Liver (tissue), 9 donors: ENCODE results near the gene TEK. TPM values are rescaled to one million over a fixed set of nuclear protein-coding genes. Genes with fewer than 3 reads are reported as not detected.

Experiments
- DNase-seq: peaks from one replicate; pipeline ENCODE4 v3.0.0-alpha.2; 2017; ENCODE audit warnings: low spot score
- H3K27ac ChIP-seq, 2 donors: one replicate each; pipeline ENCODE4 v1.7.0; 2013; ENCODE audit warnings: inconsistent platforms in 2 of 2, low read length in 2 of 2, control low read depth in 1 of 2, low read depth in 1 of 2, mild to moderate bottlenecking in 1 of 2
- H3K27me3 ChIP-seq, 4 donors: one replicate each; pipeline versions ENCODE4 v1.6.1 to v1.7.0; 2013; ENCODE audit warnings: low read length in 3 of 4, inconsistent platforms in 1 of 4, mild to moderate bottlenecking in 1 of 4, moderate library complexity in 1 of 4; ENCODE audit not compliant: control insufficient read depth in 4 of 4, insufficient read depth in 4 of 4
- H3K36me3 ChIP-seq, 4 donors: one replicate each; pipeline versions ENCODE4 v1.6.1 to v1.7.0; 2013; ENCODE audit warnings: low read length in 3 of 4, mild to moderate bottlenecking in 3 of 4, low read depth in 1 of 4, moderate library complexity in 1 of 4; ENCODE audit not compliant: control insufficient read depth in 4 of 4, insufficient read depth in 3 of 4
- H3K4me1 ChIP-seq, 4 donors: one replicate each; pipeline versions ENCODE4 v1.6.1 to v1.7.0; 2013; ENCODE audit warnings: low read length in 3 of 4, mild to moderate bottlenecking in 3 of 4, moderate library complexity in 1 of 4; ENCODE audit not compliant: control insufficient read depth in 4 of 4, insufficient read depth in 4 of 4
- H3K4me3 ChIP-seq, 3 donors: one replicate each; pipeline versions ENCODE4 v1.6.1 to v1.7.0; 2013; ENCODE audit warnings: low read length in 3 of 3, control low read depth in 1 of 3, low read depth in 1 of 3, mild to moderate bottlenecking in 1 of 3
- H3K9ac ChIP-seq, 2 donors: one replicate each; pipeline ENCODE4 v1.7.0; 2013; ENCODE audit warnings: low read length in 2 of 2, mild to moderate bottlenecking in 2 of 2, moderate library complexity in 2 of 2, control low read depth in 1 of 2, low read depth in 1 of 2
- H3K9me3 ChIP-seq, 4 donors: one replicate each; pipeline versions ENCODE4 v1.6.1 to v1.7.0; 2013; ENCODE audit warnings: low read length in 3 of 4; ENCODE audit not compliant: control insufficient read depth in 4 of 4
- EGR1 ChIP-seq, 2 donors: IDR thresholded peaks; 2 replicates each; pipeline ENCODE4 v1.6.1; 2016 to 2018; ENCODE audit warnings: antibody characterized with exemption in 2 of 2, low read depth in 2 of 2
- FOXA1 ChIP-seq: IDR thresholded peaks from 2 replicates; pipeline ENCODE4 v1.6.1; 2016; ENCODE audit warnings: antibody characterized with exemption
- FOXA2 ChIP-seq: IDR thresholded peaks from 2 replicates; pipeline ENCODE4 v1.6.1; 2016; ENCODE audit warnings: antibody characterized with exemption
- GABPA ChIP-seq, 2 donors: IDR thresholded peaks in 1 of 2; conservative IDR thresholded peaks in 1 of 2; 2 replicates each; pipeline ENCODE4 v1.6.1; 2016; ENCODE audit warnings: antibody characterized with exemption in 2 of 2, mild to moderate bottlenecking in 1 of 2, moderate library complexity in 1 of 2
- HNF4A ChIP-seq, 2 donors: conservative IDR thresholded peaks; 2 replicates each; pipeline ENCODE4 v1.6.1; 2016; ENCODE audit warnings: antibody characterized with exemption in 2 of 2, mild to moderate bottlenecking in 2 of 2
- HNF4G ChIP-seq: IDR thresholded peaks from 2 replicates; pipeline ENCODE4 v1.6.1; 2016; ENCODE audit warnings: antibody characterized with exemption
- JUND ChIP-seq, 2 donors: IDR thresholded peaks; 2 replicates each; pipeline ENCODE4 v1.6.1; 2016; ENCODE audit warnings: antibody characterized with exemption in 2 of 2
- MAX ChIP-seq: IDR thresholded peaks from 2 replicates; pipeline ENCODE4 v1.6.1; 2016; ENCODE audit warnings: antibody characterized with exemption
- NR2F2 ChIP-seq: IDR thresholded peaks from 2 replicates; pipeline ENCODE4 v1.6.1; 2016; ENCODE audit warnings: antibody characterized with exemption
- RAD21 ChIP-seq, 2 donors: IDR thresholded peaks; 2 replicates each; pipeline ENCODE4 v1.6.1; 2016; ENCODE audit warnings: antibody characterized with exemption in 2 of 2, mild to moderate bottlenecking in 2 of 2
- REST ChIP-seq: IDR thresholded peaks from 2 replicates; pipeline ENCODE4 v1.6.1; 2016; ENCODE audit warnings: antibody characterized with exemption, mild to moderate bottlenecking
- RXRA ChIP-seq, 2 donors: IDR thresholded peaks; 2 replicates each; pipeline ENCODE4 v1.6.1; 2017 to 2018; ENCODE audit warnings: antibody characterized with exemption in 2 of 2, mild to moderate bottlenecking in 1 of 2
- SP1 ChIP-seq: IDR thresholded peaks from 2 replicates; pipeline ENCODE4 v1.6.1; 2018; ENCODE audit warnings: antibody characterized with exemption, mild to moderate bottlenecking
- YY1 ChIP-seq: IDR thresholded peaks from 2 replicates; pipeline ENCODE4 v1.6.1; 2016; ENCODE audit warnings: antibody characterized with exemption, mild to moderate bottlenecking
- WGBS: extraction: QIAGEN DNeasy Blood & Tissue Kit; methylation state at CpG from one replicate; pipeline ENCODE4 v1.1.7; 2013; 5-methylcytosine and 5-hydroxymethylcytosine counted together
- polyA plus RNA-seq, 2 donors: library from polyadenylated mRNA; stranded (reverse) in 1 of 2; unstranded in 1 of 2; fragments of 200-250 nt in 1 of 2; fragments of >200 nt in 1 of 2; fragmentation: Nextera tagmentation in 1 of 2; extraction: Ambion mirVana in 1 of 2; gene quantifications; one replicate each; pipeline versions ENCODE4 v1.2.1 to v1.2.3, GENCODE V29; 2013 to 2015
- total RNA-seq, 2 donors: library from RNA; depleted of rRNA; stranded (reverse); fragments of >200 nt; gene quantifications; one replicate each; pipeline ENCODE4 v1.2.3, GENCODE V29; 2014
- TF ChIP-seq, protein P1 (sequence below): IDR thresholded peaks from 2 replicates; pipeline ENCODE4 v1.6.1; 2016; ENCODE audit warnings: antibody characterized with exemption
- TF ChIP-seq, protein P2 (sequence below): fragments of 150-350 bp; IDR thresholded peaks from 2 replicates; pipeline ENCODE4 v1.5.1; 2017; ENCODE audit warnings: improper control_type of control experiment, low read depth, low read length; ENCODE audit not compliant: missing input control
- TF ChIP-seq, protein P3 (sequence below): IDR thresholded peaks from 2 replicates; pipeline ENCODE4 v1.6.1; 2016; ENCODE audit warnings: antibody characterized with exemption
- donor health status: healthy.
- donor health status: healthy.
- donor health status: healthy.
- donor health status: healthy.
- donor health status: healthy.

TEK gene
- total and polyA plus RNA-seq, 4 donors: 2.9 to 13.8 (median 8.4) TPM

DNA sequence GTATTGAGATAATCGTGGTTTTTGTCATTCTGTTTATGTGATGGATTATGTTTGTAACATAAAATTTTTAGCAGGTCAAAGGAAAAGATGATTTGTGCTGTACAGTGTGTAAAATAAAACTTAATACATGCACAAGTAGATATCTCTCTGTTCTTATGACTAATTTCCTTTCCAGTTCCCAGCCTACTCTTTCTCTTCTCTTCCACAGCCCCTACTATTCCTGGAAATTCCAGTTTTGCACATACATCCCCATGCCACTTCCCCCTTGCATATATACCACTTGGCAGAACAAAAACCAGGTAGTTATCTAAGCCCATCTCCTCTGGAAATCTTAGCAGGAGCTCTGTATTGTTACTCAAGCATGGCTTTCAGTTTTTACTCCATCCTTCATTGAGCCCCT, 20.2 kb downstream of the TEK start:
- no peaks in the 10 kb centered on the region for H3K27me3 ChIP-seq
- DNase-seq: no peak
- H3K9ac ChIP-seq: no peak overlapping the region
- H3K4me3 ChIP-seq: no peak overlapping the region
- TF ChIP-seq FOXA2 (no peak), FOXA1 (no peak), YY1 (no peak), RXRA (IDR thresholded peaks at IDR 0.05) (no peak), NR2F2 (no peak), REST (no peak)
- no peaks in the 10 kb centered on the region for H3K36me3 ChIP-seq
- H3K4me1 ChIP-seq: no peaks in the 10 kb centered on the region
- WGBS: 52% methylated on average over 1 of the region's 1 CpG
- H3K9me3 ChIP-seq: no peaks in the 10 kb centered on the region
- no peak overlapping the region for H3K27ac ChIP-seq

DNA sequence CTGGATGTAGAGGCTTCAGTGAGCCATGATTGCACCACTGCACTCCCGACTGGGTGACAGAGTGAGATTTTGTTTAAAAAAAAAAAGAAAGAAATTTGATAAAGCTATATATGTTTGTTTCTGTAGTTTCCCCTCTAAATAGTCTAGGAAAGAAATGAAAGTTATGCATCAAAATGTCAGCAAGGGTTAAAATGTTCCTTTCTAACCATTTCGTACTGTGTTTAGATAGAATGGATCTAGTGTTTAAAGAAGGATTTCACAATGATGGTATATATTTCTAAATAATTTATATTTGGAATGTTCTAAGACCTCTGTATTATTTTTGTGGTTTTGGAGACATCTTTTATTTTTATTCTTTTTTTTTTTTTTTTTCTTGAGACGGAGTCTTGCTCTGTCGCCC, 22.7 kb downstream of the TEK start:
- Histone ChIP-seq H3K27ac (no peak overlapping the region), H3K36me3 (no peaks in the 10 kb centered on the region), H3K27me3 (no peaks in the 10 kb centered on the region), H3K4me3 (no peak overlapping the region), H3K4me1 (no peaks in the 10 kb centered on the region), H3K9me3 (no peaks in the 10 kb centered on the region), H3K9ac (no peak overlapping the region)
- no peak for DNase-seq
- WGBS: 74% methylated on average over 4 of the region's 4 CpGs
- TF ChIP-seq HNF4G (no peak), EGR1 (IDR thresholded peaks at IDR 0.05; ENCODE audit: low read depth in 2 of 2) (no peak), RAD21 (IDR thresholded peaks at IDR 0.05) (no peak), MAX (no peak), SP1 (no peak), FOXA2 (no peak), HNF4A (conservative IDR thresholded peaks at IDR 0.05) (no peak), JUND (IDR thresholded peaks at IDR 0.05) (no peak), RXRA (IDR thresholded peaks at IDR 0.05) (no peak), YY1 (no peak), FOXA1 (no peak), GABPA (IDR thresholded peaks at IDR 0.05 in 1 of 2, conservative IDR thresholded peaks at IDR 0.05 in 1 of 2) (no peak), NR2F2 (no peak), REST (no peak)
- TF ChIP-seq, protein P1, sequence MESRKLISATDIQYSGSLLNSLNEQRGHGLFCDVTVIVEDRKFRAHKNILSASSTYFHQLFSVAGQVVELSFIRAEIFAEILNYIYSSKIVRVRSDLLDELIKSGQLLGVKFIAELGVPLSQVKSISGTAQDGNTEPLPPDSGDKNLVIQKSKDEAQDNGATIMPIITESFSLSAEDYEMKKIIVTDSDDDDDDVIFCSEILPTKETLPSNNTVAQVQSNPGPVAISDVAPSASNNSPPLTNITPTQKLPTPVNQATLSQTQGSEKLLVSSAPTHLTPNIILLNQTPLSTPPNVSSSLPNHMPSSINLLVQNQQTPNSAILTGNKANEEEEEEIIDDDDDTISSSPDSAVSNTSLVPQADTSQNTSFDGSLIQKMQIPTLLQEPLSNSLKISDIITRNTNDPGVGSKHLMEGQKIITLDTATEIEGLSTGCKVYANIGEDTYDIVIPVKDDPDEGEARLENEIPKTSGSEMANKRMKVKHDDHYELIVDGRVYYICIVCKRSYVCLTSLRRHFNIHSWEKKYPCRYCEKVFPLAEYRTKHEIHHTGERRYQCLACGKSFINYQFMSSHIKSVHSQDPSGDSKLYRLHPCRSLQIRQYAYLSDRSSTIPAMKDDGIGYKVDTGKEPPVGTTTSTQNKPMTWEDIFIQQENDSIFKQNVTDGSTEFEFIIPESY: no peak
- TF ChIP-seq, protein P2, sequence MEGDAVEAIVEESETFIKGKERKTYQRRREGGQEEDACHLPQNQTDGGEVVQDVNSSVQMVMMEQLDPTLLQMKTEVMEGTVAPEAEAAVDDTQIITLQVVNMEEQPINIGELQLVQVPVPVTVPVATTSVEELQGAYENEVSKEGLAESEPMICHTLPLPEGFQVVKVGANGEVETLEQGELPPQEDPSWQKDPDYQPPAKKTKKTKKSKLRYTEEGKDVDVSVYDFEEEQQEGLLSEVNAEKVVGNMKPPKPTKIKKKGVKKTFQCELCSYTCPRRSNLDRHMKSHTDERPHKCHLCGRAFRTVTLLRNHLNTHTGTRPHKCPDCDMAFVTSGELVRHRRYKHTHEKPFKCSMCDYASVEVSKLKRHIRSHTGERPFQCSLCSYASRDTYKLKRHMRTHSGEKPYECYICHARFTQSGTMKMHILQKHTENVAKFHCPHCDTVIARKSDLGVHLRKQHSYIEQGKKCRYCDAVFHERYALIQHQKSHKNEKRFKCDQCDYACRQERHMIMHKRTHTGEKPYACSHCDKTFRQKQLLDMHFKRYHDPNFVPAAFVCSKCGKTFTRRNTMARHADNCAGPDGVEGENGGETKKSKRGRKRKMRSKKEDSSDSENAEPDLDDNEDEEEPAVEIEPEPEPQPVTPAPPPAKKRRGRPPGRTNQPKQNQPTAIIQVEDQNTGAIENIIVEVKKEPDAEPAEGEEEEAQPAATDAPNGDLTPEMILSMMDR: no peak
- TF ChIP-seq, protein P3, sequence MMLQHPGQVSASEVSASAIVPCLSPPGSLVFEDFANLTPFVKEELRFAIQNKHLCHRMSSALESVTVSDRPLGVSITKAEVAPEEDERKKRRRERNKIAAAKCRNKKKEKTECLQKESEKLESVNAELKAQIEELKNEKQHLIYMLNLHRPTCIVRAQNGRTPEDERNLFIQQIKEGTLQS: no peak
